ENCODE measurements around the gene BAG2.

BAG2 gene

DNA sequence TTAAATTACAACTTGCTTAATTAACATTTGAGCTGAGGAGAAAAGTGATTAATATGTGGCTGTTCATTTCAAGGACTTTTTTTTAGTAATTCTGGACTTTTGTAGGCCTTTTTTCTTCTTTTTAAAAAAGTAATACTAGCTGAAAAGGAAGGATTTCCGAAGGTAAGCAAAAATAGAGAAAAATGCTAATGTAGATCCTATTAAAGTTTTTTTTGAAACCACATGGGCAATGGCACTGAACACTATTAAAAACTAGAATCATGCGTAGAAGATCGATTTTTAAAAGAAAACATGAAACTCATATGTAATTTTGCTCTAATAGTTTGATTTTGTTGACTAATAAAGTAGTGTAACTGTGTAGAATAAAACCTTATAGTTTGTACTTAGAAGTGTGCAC, 2.4 kb downstream of the BAG2 start:
- no peak for DNase-seq (ENCODE audit: low read depth)

GRCh38 chr6:57177545-57178265, 5.6 kb downstream of the BAG2 start:
- DNase-seq (ENCODE audit: low read depth), result no peak

GRCh38 chr6:57180596-57180995, 8.5 kb downstream of the BAG2 start:
- no peak for DNase-seq (ENCODE audit: low read depth)

DNA sequence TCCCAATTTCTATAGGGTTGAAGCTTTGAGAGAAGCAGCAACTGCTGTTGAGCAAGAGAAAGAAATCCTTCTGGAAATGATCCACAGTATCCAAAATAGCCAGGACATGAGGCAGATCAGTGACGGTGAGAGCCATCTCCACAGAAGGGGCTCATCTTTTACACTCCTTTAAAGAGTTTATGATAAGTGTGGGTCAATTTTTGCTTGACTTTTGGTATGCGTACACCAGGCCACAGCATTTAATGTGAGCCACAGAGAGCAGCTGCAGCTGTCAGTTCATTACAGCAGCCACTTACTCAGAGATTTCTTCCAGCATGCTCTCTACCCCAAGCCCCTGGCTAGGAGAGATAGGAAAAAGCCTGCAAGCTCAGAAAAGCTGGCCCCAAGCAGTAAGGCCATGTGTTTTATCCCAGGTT, 9.9 kb downstream of the BAG2 start:
- no peak for DNase-seq (ENCODE audit: low read depth)

DNA sequence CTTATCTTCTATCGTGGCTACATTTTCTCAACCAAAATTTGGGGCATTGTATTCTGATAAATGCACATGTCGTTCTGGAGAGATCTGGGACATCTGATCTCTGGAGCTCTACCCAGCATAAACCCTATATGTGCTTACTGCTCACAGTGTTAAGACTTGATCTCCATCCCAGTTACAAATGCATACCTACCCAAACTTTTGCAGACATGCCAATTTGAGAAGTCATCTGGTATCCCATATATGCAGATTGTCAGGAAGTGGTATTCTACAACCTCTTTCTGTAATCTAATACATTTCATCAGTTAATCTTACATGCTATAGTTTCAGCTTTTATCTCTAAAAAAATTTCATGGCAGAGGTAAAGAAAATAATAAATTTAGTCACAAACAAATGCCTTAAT, 11.2 kb downstream of the BAG2 start:
- DNase-seq (ENCODE audit: low read depth), result no peak

DNA sequence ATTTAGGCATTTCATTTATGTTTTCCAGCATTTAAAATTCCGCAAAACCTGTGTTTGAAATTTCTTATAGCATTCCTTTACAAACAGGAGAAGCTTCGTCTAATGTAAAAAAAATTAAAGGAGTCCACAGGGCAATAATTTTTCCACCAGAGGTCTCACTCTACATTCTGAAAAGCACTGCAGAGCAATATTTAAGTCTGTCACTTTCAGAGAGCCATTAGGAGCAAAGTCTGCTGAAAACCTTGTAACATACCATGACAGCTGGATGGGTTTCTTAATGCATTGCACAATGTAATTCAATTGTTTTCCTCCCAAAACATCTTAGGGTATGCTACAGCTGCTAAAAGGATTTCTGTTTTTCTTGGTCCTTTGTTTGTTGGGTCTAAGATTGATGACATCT, 18.0 kb downstream of the BAG2 start:
- no peak for DNase-seq (ENCODE audit: low read depth)

GRCh38 chr6:57193177-57193576, 21.1 kb downstream of the BAG2 start:
- DNase-seq (ENCODE audit: low read depth), result no peak

GRCh38 chr6:57195457-57195856, 23.3 kb downstream of the BAG2 start:
- no peak for DNase-seq (ENCODE audit: low read depth)

DNA sequence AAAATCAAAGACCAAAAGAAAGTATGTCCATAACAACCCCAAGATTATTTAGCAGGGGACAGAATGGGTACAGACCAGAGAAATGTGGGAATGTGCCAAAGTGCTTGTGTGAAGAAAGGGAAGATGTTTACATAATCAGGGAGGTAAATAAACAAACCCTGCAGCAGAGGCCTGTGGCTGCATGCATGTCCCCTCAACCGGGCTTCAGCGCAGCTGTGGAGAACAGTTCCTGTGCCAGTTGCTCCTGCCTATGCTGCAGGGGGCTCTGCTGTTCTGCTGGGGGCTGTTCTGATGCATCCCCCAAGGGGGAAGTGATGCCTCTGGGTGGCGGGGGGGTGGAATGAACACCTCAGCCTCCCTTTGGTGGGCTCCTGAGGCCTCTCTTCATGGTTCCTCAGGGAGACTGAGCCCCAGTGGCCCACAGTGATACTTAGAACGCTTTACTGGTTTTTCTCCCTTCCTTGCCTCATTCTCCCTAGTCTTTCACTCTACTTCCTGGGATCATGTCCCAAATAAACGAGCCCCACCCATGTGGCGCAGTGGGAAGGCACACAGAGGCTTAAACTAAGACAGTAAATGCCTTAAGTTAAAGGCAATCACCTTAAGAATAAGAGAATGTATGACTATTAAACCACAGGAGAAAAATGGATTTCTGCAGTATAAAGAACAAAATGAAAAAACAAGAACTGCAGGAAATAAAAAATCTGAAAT, 27.0 kb downstream of the BAG2 start:
- no peak for DNase-seq (ENCODE audit: low read depth)

DNA sequence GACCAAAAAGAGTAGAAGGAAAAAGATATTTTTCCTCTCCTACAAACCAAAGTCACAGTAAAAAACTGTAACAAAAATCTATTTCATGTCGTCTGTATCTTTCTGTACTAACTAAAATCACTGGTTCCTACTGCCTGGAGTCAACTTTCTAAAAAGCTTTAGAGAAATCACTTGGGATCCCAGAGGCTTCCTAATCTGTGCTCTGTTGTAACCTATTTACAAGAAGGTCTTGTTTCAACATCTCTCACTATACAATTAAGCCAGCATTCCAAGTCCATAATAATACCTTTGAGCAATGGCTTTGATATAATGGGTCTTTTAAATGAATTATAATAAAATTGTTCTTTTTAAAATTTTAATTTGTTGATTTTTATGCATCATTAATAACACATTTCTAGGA, 29.6 kb downstream of the BAG2 start:
- no peak for DNase-seq (ENCODE audit: low read depth)

DNA sequence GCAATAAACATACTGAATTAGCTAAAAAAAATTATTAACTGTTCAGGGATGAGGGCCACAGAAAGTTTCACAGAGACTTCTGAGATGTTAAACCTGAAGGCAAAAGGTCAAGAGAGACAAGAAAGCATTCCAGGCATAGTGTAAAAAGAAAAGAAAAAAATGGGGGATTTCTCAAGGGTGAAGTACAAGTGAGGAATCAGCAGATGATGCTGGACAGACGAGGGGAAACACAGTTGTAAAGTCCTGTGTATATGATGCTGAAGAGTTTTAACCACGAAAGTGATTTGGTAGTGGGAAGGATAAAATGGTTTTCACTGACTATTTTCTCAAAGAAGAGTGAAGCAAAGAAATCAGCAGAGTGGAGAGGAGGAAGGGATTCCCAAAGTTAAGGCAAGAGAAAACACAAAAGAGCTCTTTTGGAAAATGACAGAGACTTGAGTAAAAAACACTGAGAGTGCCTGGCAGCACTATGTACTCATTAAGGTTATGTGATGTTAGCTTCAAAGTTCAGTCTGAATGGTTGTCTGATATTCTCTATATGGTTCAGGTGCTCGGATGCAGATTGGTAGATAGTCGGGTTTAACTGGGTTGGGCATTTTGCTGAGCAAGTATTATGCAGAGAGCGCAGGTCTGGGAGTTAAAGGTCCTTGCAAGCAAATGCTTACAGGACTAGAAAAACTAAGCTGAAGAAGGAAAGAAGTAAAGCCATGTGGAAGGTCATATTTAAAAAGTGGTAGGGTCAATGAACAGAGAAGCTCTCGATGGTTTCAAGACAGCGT, 33.6 kb downstream of the BAG2 start:
- DNase-seq (ENCODE audit: low read depth), result no peak

DNA sequence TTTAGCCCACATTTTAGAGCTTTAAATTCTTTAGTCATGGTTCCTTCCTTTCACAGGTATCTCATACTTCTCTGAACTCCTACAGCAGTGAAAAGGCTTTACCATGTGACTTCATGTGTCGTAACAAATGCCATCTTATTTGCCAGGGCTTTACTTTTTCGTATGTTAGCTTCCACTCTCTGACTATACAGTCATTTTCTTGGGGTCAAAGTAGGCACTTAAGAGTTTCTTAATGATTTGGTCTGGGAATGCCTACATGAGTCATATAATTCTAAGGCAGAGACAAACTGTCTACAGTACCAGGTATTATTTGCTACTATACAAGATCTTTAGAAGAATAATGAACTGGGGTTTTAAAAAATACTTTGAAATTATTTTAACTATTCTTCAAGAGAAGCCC, 35.0 kb downstream of the BAG2 start:
- DNase-seq (ENCODE audit: low read depth), result no peak

- no peak for DNase-seq (ENCODE audit: low read depth)
Measured at GRCh38 chr6:57207872-57208271, 35.7 kb downstream of the BAG2 start.

GRCh38 chr6:57209030-57209429, 36.9 kb downstream of the BAG2 start:
- DNase-seq (ENCODE audit: low read depth), result no peak

DNA sequence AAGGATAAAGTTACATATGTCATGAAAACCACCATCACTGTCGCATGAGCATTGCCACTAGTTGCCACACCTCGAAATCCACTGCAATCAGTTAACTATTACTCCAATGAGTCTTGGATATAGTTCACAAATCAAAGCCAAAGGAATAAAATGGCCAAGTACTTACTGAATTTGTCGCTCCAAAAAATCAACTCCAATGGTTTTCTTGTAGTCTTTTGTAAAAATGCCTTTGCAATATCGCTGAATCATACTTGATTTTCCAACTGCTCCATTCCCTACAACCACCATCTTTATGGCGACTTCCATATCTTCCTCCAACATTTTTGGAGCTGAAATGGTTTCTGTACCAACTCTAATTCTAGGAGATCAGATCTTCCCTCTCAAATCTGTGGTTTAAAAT, 37.9 kb downstream of the BAG2 start:
- no peak for DNase-seq (ENCODE audit: low read depth)

- no peak for DNase-seq (ENCODE audit: low read depth)
Measured at GRCh38 chr6:57215260-57215659, 43.1 kb downstream of the BAG2 start.

- DNase-seq (ENCODE audit: low read depth), result no peak
Measured at GRCh38 chr6:57216235-57217101, 44.3 kb downstream of the BAG2 start.

DNA sequence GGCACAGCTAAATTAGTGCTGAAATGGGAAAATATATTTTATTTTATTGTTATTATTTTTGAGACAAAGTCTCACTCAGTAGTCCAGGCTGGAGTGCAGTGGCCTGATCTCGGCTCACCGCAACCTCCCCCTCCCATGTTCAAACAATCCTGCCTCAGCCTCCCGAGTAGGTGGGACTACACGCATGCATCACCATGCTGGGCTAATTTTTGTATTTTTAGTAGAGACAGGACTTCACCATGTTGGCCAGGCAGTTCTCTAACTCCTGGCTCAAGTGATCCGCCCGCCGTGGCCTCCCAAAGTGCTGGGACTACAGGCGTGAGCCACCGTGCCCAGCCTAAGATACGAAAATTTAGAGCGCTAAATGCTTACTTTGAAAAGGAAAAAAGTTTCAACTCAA, 45.1 kb downstream of the BAG2 start:
- DNase-seq (ENCODE audit: low read depth), result no peak

DNA sequence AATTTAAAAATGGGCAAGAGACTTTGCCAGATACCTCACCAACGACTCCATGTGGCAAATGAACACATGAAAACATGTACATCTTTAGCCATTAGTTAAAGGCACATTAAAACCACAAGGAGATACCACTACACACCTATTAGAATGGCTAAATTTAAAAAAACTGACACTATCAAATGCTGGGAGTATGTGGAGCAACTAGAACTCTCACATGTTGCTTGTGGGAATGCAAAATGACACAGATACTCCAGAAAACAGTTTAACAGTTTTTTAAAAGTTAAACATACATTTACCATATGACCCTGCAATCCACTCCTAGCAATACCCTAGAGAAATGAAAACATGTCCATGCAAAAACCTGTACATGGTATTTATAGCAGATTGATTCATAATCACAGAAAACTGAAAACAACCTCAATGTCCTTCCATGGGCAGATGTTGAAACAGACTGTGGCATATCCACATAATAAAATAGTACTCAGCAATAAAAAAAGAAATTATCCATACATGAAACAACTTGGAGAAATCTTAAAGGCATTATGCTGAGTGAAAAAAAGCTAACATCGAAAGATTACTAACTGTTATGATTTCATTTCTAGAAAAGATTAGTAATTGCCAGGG, 48.1 kb downstream of the BAG2 start:
- no peak for DNase-seq (ENCODE audit: low read depth)

DNA sequence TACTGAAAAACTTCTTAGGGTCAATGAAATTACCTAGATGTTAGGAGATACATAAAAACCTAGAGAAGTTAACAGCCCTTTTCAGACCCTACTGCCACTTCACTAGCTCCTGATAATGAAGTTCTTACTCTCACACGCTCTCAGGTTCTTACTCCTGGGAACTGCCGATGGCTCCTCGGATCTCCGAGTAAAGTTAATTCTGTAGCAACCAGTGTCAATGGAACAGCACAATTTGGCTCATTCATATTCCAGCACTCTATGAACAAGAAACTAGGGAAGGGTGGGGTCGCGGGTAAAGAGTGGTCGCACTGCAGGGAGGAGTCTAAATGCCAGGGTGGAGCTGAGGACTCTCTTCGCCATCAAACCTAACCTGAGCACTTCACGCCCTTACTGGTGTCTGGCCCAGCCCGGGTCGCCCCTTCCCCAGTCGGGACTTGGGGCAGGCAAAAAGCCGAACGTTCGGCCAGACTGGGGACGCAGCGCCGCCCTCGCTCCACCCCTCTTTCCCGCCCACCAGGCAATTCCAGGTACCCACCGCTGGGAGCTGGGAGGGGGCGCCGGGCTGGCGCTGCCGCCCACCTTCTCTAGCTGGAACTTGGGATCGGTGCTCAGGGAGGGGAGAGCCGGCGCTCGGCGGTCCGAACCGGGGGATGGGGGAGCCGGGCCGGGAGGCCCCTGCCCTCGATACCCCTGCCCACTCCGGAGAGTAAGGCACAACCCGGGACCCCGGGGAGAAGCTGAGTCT, 49.2 kb downstream of the BAG2 start:
- DNase-seq (ENCODE audit: low read depth), result no peak

Measured in HS-27A (cell line).